ENCODE results near the gene KRT36.

DNA sequence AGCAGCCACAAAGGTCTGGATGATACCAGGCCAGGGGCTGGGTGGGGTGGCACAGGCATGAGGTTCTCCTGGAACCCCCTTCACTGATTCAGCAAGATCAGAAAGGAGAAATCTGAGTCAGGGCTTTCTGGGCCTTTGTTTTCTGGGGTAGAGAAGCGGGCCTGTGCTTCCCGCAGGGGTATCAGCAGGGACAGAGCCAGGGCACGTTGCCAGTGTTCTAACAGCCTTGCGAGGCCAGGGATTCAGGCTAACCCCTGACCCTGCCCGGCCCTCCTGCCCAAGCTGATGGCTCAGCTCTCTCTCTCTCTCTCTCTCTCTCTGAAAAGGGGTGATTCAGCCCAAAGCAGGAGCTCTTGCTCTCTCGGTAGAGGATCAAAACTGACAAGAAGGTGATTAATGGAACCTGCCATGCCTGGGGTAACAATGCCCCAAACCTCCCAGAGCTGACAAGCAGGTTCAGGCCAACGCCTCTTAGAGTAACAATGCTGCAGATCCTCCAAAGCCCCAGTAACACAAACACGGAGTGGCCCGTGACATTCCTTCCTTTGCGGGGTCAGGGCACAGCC, 17.7 kb upstream of the KRT36 start:
- TF ChIP-seq POLR2AphosphoS5 (IDR thresholded peaks at IDR 0.05) (no peak), EP300 (IDR thresholded peaks at IDR 0.05; ENCODE audit: low read depth) (no peak)
- TF ChIP-seq, protein P1, sequence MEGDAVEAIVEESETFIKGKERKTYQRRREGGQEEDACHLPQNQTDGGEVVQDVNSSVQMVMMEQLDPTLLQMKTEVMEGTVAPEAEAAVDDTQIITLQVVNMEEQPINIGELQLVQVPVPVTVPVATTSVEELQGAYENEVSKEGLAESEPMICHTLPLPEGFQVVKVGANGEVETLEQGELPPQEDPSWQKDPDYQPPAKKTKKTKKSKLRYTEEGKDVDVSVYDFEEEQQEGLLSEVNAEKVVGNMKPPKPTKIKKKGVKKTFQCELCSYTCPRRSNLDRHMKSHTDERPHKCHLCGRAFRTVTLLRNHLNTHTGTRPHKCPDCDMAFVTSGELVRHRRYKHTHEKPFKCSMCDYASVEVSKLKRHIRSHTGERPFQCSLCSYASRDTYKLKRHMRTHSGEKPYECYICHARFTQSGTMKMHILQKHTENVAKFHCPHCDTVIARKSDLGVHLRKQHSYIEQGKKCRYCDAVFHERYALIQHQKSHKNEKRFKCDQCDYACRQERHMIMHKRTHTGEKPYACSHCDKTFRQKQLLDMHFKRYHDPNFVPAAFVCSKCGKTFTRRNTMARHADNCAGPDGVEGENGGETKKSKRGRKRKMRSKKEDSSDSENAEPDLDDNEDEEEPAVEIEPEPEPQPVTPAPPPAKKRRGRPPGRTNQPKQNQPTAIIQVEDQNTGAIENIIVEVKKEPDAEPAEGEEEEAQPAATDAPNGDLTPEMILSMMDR (IDR thresholded peaks at IDR 0.05) = no peak

Measured in transverse colon (tissue), 4 donors.